Peyer's patch (tissue), 4 donors: Measurements from ENCODE around the gene F2RL1. TPM values are rescaled to one million over a fixed set of nuclear protein-coding genes. Genes with fewer than 3 reads are reported as not detected.
A peak's percentile ranks its signal among the peaks of the same experiment; 100 is the strongest.
"Not testable (repeated sequence)": the region's sequence is repeated elsewhere in the genome, so short reads cannot be mapped to it uniquely, and the experiment has no call there.

Experiments
- DNase-seq, 3 donors: peaks; one replicate each; pipeline ENCODE4 v3.0.0-alpha.2; 2017 to 2019
- H3K27ac ChIP-seq, 4 donors: fragments of 200-600 bp; sonication (generic); one replicate each; pipeline ENCODE4 v1.5.1; 2016 to 2019
- H3K27me3 ChIP-seq, 2 donors: fragments of 200-600 bp; sonication (generic); one replicate each; pipeline ENCODE4 v1.5.1; 2019
- H3K36me3 ChIP-seq, 3 donors: fragments of 200-600 bp; sonication (generic); one replicate each; pipeline ENCODE4 v1.5.1; 2016 to 2019
- H3K4me1 ChIP-seq, 4 donors: fragments of 200-600 bp; sonication (generic); one replicate each; pipeline ENCODE4 v1.5.1; 2016 to 2019
- H3K4me3 ChIP-seq, 4 donors: fragments of 200-600 bp; sonication (generic); 1 replicate in 3 of 4; 2 replicates in 1 of 4; pipeline ENCODE4 v1.5.1; 2016 to 2019; ENCODE audit warnings: mild to moderate bottlenecking in 1 of 4
- H3K9me3 ChIP-seq, 4 donors: fragments of 200-600 bp; sonication (generic); one replicate each; pipeline ENCODE4 v1.5.1; 2016 to 2019; ENCODE audit warnings: mild to moderate bottlenecking in 1 of 4
- CTCF ChIP-seq, 6 experiments: fragments of 450-650 bp in 4 of 6; fragments of 200-600 bp in 2 of 6; sonication (generic) in 1 of 6; IDR thresholded peaks; one replicate each; pipeline ENCODE4 v1.5.1; 2017 to 2019; ENCODE audit warnings: antibody characterized with exemption in 6 of 6, mild to moderate bottlenecking in 3 of 6, moderate library complexity in 1 of 6
- POLR2A ChIP-seq, 2 donors: fragments of 450-650 bp; IDR thresholded peaks; one replicate each; pipeline ENCODE4 v1.5.1; 2017; ENCODE audit warnings: antibody characterized with exemption in 2 of 2, mild to moderate bottlenecking in 2 of 2, moderate library complexity in 2 of 2
- total RNA-seq, 4 donors: library from RNA; depleted of rRNA; stranded (reverse); fragments of >200 nt; gene quantifications; one replicate each; pipeline ENCODE4 v1.1.0, GENCODE V29; 2016

Gene F2RL1
- total RNA-seq, 4 donors from 2014 or later = 9.9 to 146 (median 88.2) TPM

GRCh38 chr5:76781775-76782174 is 37.1 kb upstream of the F2RL1 start:
- TF ChIP-seq CTCF (IDR thresholded peaks at IDR 0.05) (no peak), POLR2A (IDR thresholded peaks at IDR 0.05) (no peak)
- H3K27ac ChIP-seq = no peak overlapping the region
- DNase-seq = no peak
- no peaks in the 10 kb centered on the region for H3K4me1 ChIP-seq
- no peaks in the 10 kb centered on the region for H3K9me3 ChIP-seq
- H3K36me3 ChIP-seq = no peaks in the 10 kb centered on the region
- no peaks in the 10 kb centered on the region for H3K27me3 ChIP-seq
- H3K4me3 ChIP-seq = no peak overlapping the region

- Histone ChIP-seq H3K4me1 (peaks cover 0 to 5% (median 0%) of the 10 kb centered on the region in 4 donors), H3K4me3 (no peak overlapping the region), H3K27ac (no peak overlapping the region), H3K36me3 (no peaks in the 10 kb centered on the region), H3K27me3 (no peaks in the 10 kb centered on the region), H3K9me3 (no peaks in the 10 kb centered on the region)
- TF ChIP-seq POLR2A (IDR thresholded peaks at IDR 0.05) (no peak), CTCF (IDR thresholded peaks at IDR 0.05) (no peak)
- no peak for DNase-seq
Observed at GRCh38 chr5:76782444-76782843, 36.4 kb upstream of the F2RL1 start.

- H3K9me3 ChIP-seq = no peaks in the 10 kb centered on the region
- TF ChIP-seq CTCF (IDR thresholded peaks at IDR 0.05) (no peak), POLR2A (IDR thresholded peaks at IDR 0.05) (no peak)
- H3K27ac ChIP-seq = peak overlapping the region in 1 of 4 donors; percentile 64
- H3K4me3 ChIP-seq = no peak overlapping the region
- H3K4me1 ChIP-seq = peaks cover 0 to 33% (median 2%) of the 10 kb centered on the region in 4 donors
- H3K36me3 ChIP-seq = no peaks in the 10 kb centered on the region
- DNase-seq = no peak
- no peaks in the 10 kb centered on the region for H3K27me3 ChIP-seq
Observed at GRCh38 chr5:76787237-76787636, 31.6 kb upstream of the F2RL1 start.

- peaks cover 0 to 33% (median 2%) of the 10 kb centered on the region in 4 donors for H3K4me1 ChIP-seq
- no peaks in the 10 kb centered on the region for H3K36me3 ChIP-seq
- H3K9me3 ChIP-seq = no peaks in the 10 kb centered on the region
- TF ChIP-seq CTCF (IDR thresholded peaks at IDR 0.05) = no peak
- no peak for TF ChIP-seq POLR2A (IDR thresholded peaks at IDR 0.05)
- peak overlapping the region in 2 of 4 donors; percentile 53 to 64 for H3K27ac ChIP-seq
- no peak overlapping the region for H3K4me3 ChIP-seq
- peak in 2 of 3 donors; percentile 72 to 79 for DNase-seq
- no peaks in the 10 kb centered on the region for H3K27me3 ChIP-seq
Observed at GRCh38 chr5:76788362-76788761, 30.5 kb upstream of the F2RL1 start.

GRCh38 chr5:76789275-76789674 is 29.6 kb upstream of the F2RL1 start:
- not testable (repeated sequence) for H3K27me3 ChIP-seq, H3K4me3 ChIP-seq, H3K27ac ChIP-seq, H3K9me3 ChIP-seq, DNase-seq, H3K36me3 ChIP-seq
- H3K4me1 ChIP-seq = peaks cover 0 to 33% (median 2%) of the 10 kb centered on the region in 4 donors

- H3K4me1 ChIP-seq = peaks cover 0 to 33% (median 2%) of the 10 kb centered on the region in 4 donors
- no peak for TF ChIP-seq CTCF (IDR thresholded peaks at IDR 0.05)
- TF ChIP-seq POLR2A (IDR thresholded peaks at IDR 0.05) = no peak
- H3K9me3 ChIP-seq = no peaks in the 10 kb centered on the region
- H3K27ac ChIP-seq = peak overlapping the region in 2 of 4 donors; percentile 66 to 67
- no peaks in the 10 kb centered on the region for H3K36me3 ChIP-seq
- no peak for DNase-seq
- no peaks in the 10 kb centered on the region for H3K27me3 ChIP-seq
- H3K4me3 ChIP-seq = no peak overlapping the region
Observed at GRCh38 chr5:76789991-76790581, 28.7 kb upstream of the F2RL1 start.
